SU-DHL-6 (cell line): Measurements from ENCODE around the gene GRIA1.

Experiments used
- H2AFZ ChIP-seq: fragments of 200-600 bp; sonication (generic); 2 replicates; pipeline ENCODE4 v1.6.1; 2014; ENCODE audit warnings: low read depth, mild to moderate bottlenecking, moderate library complexity, mixed read lengths, antibody characterized with exemption, low read length; ENCODE audit not compliant: severe bottlenecking
- H3F3A ChIP-seq: fragments of 200-600 bp; shearing (Covaris generic); 2 replicates; pipeline ENCODE4 v1.6.0; 2016; ENCODE audit warnings: antibody characterized with exemption, mild to moderate bottlenecking; ENCODE audit not compliant: insufficient read depth
- H3K27ac ChIP-seq: fragments of 200-600 bp; sonication (generic); 2 replicates; pipeline ENCODE4 v1.5.1; 2016; ENCODE audit warnings: low read depth, mild to moderate bottlenecking, low read length, moderate library complexity, mixed read lengths
- H3K27me3 ChIP-seq: fragments of 200-600 bp; sonication (generic), shearing (Covaris generic); 2 replicates; pipeline ENCODE4 v1.6.0; 2014; ENCODE audit warnings: mild to moderate bottlenecking, low read length
- H3K36me3 ChIP-seq: fragments of 200-600 bp; sonication (generic); 2 replicates; pipeline ENCODE4 v1.6.1; 2014; ENCODE audit warnings: mild to moderate bottlenecking, low read length, mixed read lengths
- H3K4me2 ChIP-seq: fragments of 300-600, 200-600 bp; shearing (Covaris generic), sonication (generic); 2 replicates; pipeline ENCODE4 v1.6.0; 2014; ENCODE audit warnings: low read length, low read depth, mild to moderate bottlenecking; ENCODE audit not compliant: poor library complexity, severe bottlenecking
- H3K4me3 ChIP-seq: fragments of 200-600 bp; sonication (generic); 2 replicates; pipeline ENCODE4 v1.5.1; 2014; ENCODE audit warnings: antibody characterized with exemption, low read length, mild to moderate bottlenecking, mixed read lengths; ENCODE audit not compliant: insufficient read depth, poor library complexity, severe bottlenecking
- H3K79me2 ChIP-seq: fragments of 200-600 bp; sonication (generic); 2 replicates; pipeline ENCODE4 v1.6.1; 2014; ENCODE audit warnings: mild to moderate bottlenecking, low read length, moderate library complexity; ENCODE audit not compliant: insufficient read depth
- H3K9ac ChIP-seq: fragments of 200-600 bp; sonication (generic); 2 replicates; pipeline ENCODE4 v1.7.0; 2014; ENCODE audit warnings: mild to moderate bottlenecking, low read length
- H3K9me2 ChIP-seq: fragments of 200-600 bp; sonication (generic); replicated peaks from 2 replicates; pipeline ENCODE4 v1.6.1; 2014; ENCODE audit warnings: low read length; ENCODE audit not compliant: insufficient read depth
- H3K9me3 ChIP-seq: fragments of 200-600 bp; sonication (generic); 2 replicates; pipeline ENCODE4 v1.6.1; 2014; ENCODE audit warnings: low read length, mixed read lengths; ENCODE audit not compliant: insufficient read depth
- H4K20me1 ChIP-seq: fragments of 200-600 bp; sonication (generic); 2 replicates; pipeline ENCODE4 v1.6.1; 2014; ENCODE audit warnings: low read depth, mild to moderate bottlenecking, antibody characterized with exemption, low read length, moderate library complexity, mixed read lengths
- EZH2phosphoT487 ChIP-seq: fragments of 200-600 bp; sonication (generic), shearing (Covaris generic); conservative IDR thresholded peaks from 2 replicates; pipeline ENCODE4 v1.6.1; 2018; ENCODE audit warnings: mild to moderate bottlenecking, antibody characterized with exemption, low read length, moderate library complexity, mixed read lengths
- TF ChIP-seq, protein P1 (sequence below): fragments of 200-600 bp; sonication (generic); IDR thresholded peaks from one replicate; pipeline ENCODE4 v1.5.1; 2017; ENCODE audit warnings: antibody characterized with exemption, mild to moderate bottlenecking, low read length, moderate library complexity; ENCODE audit not compliant: insufficient read depth, poor library complexity, severe bottlenecking

Gene GRIA1

DNA sequence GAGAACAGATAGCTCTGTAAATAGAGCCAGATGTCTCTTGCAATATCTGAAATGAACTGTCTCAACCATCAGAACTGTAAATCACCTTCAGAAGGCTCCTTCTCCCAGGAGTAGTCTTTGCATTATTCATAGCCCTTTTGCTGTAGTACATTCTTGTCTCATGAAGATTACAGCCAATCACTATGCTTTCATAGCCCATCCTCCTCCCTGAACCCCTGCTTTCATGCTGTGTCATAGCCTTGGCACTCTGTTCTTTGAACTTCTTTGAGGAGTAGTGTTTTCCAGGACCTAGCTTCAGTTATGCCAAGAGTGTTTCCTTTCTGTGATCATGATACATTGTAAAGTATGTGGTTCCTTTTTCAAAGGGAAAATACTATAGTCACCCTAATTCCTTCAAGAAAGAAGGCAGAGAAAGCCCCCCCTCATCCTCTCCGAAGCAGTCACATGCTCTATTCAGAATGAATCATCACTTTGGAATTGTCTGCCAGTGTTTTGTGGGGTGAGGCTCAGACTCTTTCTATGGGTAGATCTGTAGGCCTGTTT, 61.1 kb downstream of the GRIA1 start:
- Histone ChIP-seq H3K9ac (no peak overlapping the region), H3K9me2 (no peaks in the 10 kb centered on the region), H3K27ac (no peak overlapping the region), H3K36me3 (no peaks in the 10 kb centered on the region), H3K27me3 (no peaks in the 10 kb centered on the region), H3K79me2 (no peaks in the 10 kb centered on the region), H3F3A (no peaks in the 10 kb centered on the region), H3K4me2 (no peak overlapping the region), H4K20me1 (no peaks in the 10 kb centered on the region), H3K4me3 (no peak overlapping the region), H3K9me3 (no peaks in the 10 kb centered on the region), H2AFZ (no peak overlapping the region)
- TF ChIP-seq EZH2phosphoT487: no peak
- TF ChIP-seq, protein P1, sequence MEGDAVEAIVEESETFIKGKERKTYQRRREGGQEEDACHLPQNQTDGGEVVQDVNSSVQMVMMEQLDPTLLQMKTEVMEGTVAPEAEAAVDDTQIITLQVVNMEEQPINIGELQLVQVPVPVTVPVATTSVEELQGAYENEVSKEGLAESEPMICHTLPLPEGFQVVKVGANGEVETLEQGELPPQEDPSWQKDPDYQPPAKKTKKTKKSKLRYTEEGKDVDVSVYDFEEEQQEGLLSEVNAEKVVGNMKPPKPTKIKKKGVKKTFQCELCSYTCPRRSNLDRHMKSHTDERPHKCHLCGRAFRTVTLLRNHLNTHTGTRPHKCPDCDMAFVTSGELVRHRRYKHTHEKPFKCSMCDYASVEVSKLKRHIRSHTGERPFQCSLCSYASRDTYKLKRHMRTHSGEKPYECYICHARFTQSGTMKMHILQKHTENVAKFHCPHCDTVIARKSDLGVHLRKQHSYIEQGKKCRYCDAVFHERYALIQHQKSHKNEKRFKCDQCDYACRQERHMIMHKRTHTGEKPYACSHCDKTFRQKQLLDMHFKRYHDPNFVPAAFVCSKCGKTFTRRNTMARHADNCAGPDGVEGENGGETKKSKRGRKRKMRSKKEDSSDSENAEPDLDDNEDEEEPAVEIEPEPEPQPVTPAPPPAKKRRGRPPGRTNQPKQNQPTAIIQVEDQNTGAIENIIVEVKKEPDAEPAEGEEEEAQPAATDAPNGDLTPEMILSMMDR: no peak

DNA sequence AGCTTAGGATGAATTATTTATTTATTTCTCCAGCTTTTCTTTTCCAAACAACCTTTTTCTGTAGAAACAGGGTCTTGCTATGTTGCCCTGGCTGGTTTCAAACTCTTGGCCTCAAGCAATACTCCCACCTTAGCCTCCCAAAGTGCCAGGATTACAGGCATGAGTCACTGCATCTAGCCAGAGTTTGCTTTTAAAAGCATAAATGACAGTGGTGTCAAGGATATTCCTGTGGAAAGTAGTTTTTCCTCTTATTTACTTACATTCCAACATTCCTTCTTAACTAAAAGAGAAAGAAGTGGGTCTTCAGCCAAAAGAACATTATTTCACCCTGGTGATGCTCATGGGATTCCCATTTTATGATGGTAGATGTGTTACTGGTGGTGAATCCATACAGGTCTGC, 62.4 kb downstream of the GRIA1 start:
- Histone ChIP-seq H3K4me3 (no peak overlapping the region), H3K9me3 (no peaks in the 10 kb centered on the region), H3K79me2 (no peaks in the 10 kb centered on the region), H3K9ac (no peak overlapping the region), H3K36me3 (no peaks in the 10 kb centered on the region), H3K4me2 (no peak overlapping the region), H3K27ac (no peak overlapping the region), H3F3A (no peaks in the 10 kb centered on the region), H3K9me2 (no peaks in the 10 kb centered on the region), H3K27me3 (no peaks in the 10 kb centered on the region), H2AFZ (no peak overlapping the region), H4K20me1 (no peaks in the 10 kb centered on the region)
- TF ChIP-seq EZH2phosphoT487: no peak
- TF ChIP-seq, protein P1: no peak

DNA sequence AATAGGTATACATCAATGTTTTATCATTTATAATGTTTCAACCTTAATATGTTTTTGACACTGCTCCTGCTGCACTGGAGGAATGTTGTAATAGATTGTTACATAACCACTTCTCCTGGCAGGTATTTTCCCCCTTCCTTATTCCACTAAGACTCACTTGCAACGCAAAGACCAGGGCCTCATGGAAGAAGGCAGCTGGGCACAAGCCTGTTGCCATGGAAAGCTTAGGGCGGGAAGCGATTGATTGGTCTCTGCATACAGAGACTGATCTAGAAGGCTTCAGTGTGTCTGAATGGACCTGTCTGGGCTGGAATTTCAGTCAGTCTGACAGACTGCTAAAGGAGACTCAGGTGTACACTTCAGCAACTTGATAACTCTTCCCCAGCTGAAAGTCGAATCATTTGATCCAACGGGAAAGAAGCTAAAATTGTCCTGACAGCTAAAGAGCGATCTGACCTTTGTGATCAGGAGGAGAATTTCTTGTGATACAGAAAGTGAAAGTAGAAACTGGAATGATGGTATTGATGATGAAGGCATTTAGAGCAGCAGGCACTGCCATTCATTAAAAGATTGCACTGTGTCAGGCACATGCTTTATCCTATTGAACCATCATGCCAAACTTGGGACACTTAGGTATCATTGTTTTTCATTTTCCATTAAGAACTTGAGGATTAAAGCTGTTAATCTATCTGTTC, 65.1 kb downstream of the GRIA1 start:
- H3K4me2 ChIP-seq: no peak overlapping the region
- no peak overlapping the region for H3K9ac ChIP-seq
- no peak overlapping the region for H3K27ac ChIP-seq
- no peaks in the 10 kb centered on the region for H3K9me2 ChIP-seq
- H3K27me3 ChIP-seq: no peaks in the 10 kb centered on the region
- no peaks in the 10 kb centered on the region for H3K79me2 ChIP-seq
- no peaks in the 10 kb centered on the region for H3F3A ChIP-seq
- no peak overlapping the region for H3K4me3 ChIP-seq
- no peak for TF ChIP-seq EZH2phosphoT487
- TF ChIP-seq, protein P1: no peak
- no peaks in the 10 kb centered on the region for H3K9me3 ChIP-seq
- no peaks in the 10 kb centered on the region for H4K20me1 ChIP-seq
- no peak overlapping the region for H2AFZ ChIP-seq
- no peaks in the 10 kb centered on the region for H3K36me3 ChIP-seq
